ENCODE measurements around the gene PIP4K2B. TPM values are rescaled to one million over a fixed set of nuclear protein-coding genes. Genes with fewer than 3 reads are reported as not detected.

Gene PIP4K2B
- total and polyA plus RNA-seq, 2 donors (not counting 1 experiment from before 2014, with no cell fraction given), result 24.0 to 42.9 TPM

DNA sequence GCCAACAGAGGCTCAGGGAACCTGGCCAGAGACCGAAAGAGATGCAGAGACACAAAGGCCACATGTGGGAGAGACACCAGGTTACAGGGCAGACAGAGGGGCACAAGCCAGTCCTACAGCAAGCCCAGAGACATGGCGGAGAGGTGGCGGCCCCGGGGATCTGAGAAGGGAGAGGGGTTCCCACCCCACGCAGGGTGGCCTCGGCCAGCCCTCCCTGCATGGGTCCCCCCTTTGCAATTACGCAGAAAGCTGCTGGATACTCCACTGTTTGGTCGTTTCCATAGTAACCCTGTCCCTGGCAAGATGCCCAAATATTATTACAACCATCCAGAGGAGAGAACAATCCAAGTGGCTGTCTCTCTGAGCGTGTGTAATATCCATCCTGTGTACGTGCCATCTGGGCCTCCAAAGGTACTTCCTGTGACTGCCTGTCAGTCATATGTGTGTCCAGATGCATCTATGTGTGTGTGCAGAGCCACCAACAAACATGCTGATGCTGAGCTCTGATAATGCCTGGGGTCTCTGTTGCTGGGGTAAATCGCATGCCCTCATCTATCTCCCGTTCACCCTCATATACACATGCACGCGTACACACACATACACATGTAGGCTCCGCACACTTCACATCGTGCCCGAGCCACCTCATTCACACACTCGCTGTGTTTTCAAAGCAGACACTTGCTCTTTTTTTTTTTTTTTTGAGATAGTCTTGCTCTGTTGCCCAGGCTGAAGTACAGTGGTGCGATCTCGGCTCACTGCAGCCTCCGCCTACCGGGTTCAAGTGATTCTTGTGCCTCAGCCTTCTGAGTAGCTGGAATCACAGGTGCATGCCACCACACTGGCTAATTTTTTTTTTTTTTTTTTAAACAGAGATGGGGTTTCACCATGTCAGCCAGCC, 56.7 kb downstream of the PIP4K2B start:
- CTCF ChIA-PET, result no interaction called here
- H3K79me2 ChIP-seq (ENCODE audit: control insufficient read depth, insufficient read depth, low read length), result peaks cover 4% of the 10 kb centered on the region

More for the DNA sequence above, 56.7 kb downstream of the PIP4K2B start:
- peaks cover 0 to 23% (median under 1%) of the 10 kb centered on the region in 4 experiments for H3K27me3 ChIP-seq (replicated peaks in 1 of 4; ENCODE audit: control extremely low read depth in 1 of 4, control insufficient read depth in 3 of 4, insufficient read depth in 4 of 4, low read length in 3 of 4)
- DNase-seq (no peak), ATAC-seq (ENCODE audit: low read depth) (no peak)
- TF ChIP-seq, protein P1, sequence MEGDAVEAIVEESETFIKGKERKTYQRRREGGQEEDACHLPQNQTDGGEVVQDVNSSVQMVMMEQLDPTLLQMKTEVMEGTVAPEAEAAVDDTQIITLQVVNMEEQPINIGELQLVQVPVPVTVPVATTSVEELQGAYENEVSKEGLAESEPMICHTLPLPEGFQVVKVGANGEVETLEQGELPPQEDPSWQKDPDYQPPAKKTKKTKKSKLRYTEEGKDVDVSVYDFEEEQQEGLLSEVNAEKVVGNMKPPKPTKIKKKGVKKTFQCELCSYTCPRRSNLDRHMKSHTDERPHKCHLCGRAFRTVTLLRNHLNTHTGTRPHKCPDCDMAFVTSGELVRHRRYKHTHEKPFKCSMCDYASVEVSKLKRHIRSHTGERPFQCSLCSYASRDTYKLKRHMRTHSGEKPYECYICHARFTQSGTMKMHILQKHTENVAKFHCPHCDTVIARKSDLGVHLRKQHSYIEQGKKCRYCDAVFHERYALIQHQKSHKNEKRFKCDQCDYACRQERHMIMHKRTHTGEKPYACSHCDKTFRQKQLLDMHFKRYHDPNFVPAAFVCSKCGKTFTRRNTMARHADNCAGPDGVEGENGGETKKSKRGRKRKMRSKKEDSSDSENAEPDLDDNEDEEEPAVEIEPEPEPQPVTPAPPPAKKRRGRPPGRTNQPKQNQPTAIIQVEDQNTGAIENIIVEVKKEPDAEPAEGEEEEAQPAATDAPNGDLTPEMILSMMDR (IDR thresholded peaks at IDR 0.05), result no peak
- TF ChIP-seq EZH2 (IDR thresholded peaks at IDR 0.05; ENCODE audit: borderline replicate concordance, insufficient read depth, low read depth, low read length, poor library complexity, severe bottlenecking), result no peak
- no peak overlapping the region for H3K9ac ChIP-seq (ENCODE audit: low read length)
- no peaks in the 10 kb centered on the region for H3K9me3 Mint-ChIP-seq (ENCODE audit: insufficient read depth)
- peaks cover 18% of the 10 kb centered on the region for H3K27me3 Mint-ChIP-seq
- no peak overlapping the region for H3K4me2 ChIP-seq (replicated peaks; ENCODE audit: low read depth, low read length, poor library complexity, severe bottlenecking)
- no peak overlapping the region for H3K27ac Mint-ChIP-seq
- no peaks in the 10 kb centered on the region for H4K20me1 ChIP-seq (ENCODE audit: control insufficient read depth, insufficient read depth, low read length, poor library complexity, severe bottlenecking)
- intact Hi-C loops (cut with micrococcal nuclease), result no loop called here
- H3K4me3 Mint-ChIP-seq, result no peak overlapping the region
- no peaks in the 10 kb centered on the region for H3K9me3 ChIP-seq (ENCODE audit: control extremely low read depth in 1 of 3, control insufficient read depth in 2 of 3, insufficient read depth in 1 of 3, low read length in 2 of 3)
- H3K4me1 Mint-ChIP-seq, result peaks cover 17% of the 10 kb centered on the region
- POLR2A ChIA-PET, result interaction anchor here (0.7 kb wide), 1 partner anchor 183 kb away, joined by 3 read pairs; no protein-coding TSS in a partner anchor
- H3K4me3 ChIP-seq (ENCODE audit: control extremely low read depth in 1 of 5, extremely low read depth in 1 of 5, insufficient read depth in 1 of 5, low read depth in 2 of 5, low read length in 4 of 5), result no peak overlapping the region
- WGBS (ENCODE audit: insufficient coverage), result 91% methylated on average over 14 of the region's 22 CpGs
- H2AFZ ChIP-seq (ENCODE audit: insufficient read depth, low read depth, low read length, poor library complexity, severe bottlenecking), result no peak overlapping the region
- no peak overlapping the region for H3K27ac ChIP-seq (ENCODE audit: low read length in 2 of 2)
- peaks cover 22 to 24% of the 10 kb centered on the region in 2 donors for H3K4me1 ChIP-seq (ENCODE audit: control insufficient read depth in 2 of 2, insufficient read depth in 2 of 2, low read length in 2 of 2)
- H3K36me3 ChIP-seq (replicated peaks in 1 of 2; ENCODE audit: control extremely low read depth in 1 of 2, control insufficient read depth in 1 of 2, extremely low read depth in 1 of 2, insufficient read depth in 2 of 2, low read length in 1 of 2), result no peaks in the 10 kb centered on the region

Data from B cell (primary cell).